ENCODE results near the gene PRKCA.
"Not testable (repeated sequence)": the region's sequence is repeated elsewhere in the genome, so short reads cannot be mapped to it uniquely, and the experiment has no call there.

Gene PRKCA

GRCh38 chr17:66397486-66397885, 95.1 kb downstream of the PRKCA start:
- H3K4me3 ChIP-seq (ENCODE audit: low read length), result no peak overlapping the region
- H3K36me3 ChIP-seq (ENCODE audit: insufficient read depth, low read length), result no peaks in the 10 kb centered on the region
- H2AFZ ChIP-seq (ENCODE audit: low read depth, low read length), result no peak overlapping the region

GRCh38 chr17:66398059-66398458, 95.6 kb downstream of the PRKCA start:
- Histone ChIP-seq H3K36me3 (ENCODE audit: insufficient read depth, low read length) (no peaks in the 10 kb centered on the region), H3K4me3 (ENCODE audit: low read length) (no peak overlapping the region), H3K9me3 (ENCODE audit: low read length) (no peaks in the 10 kb centered on the region), H2AFZ (ENCODE audit: low read depth, low read length) (no peak overlapping the region), H3K4me1 (ENCODE audit: insufficient read depth, low read length) (no peaks in the 10 kb centered on the region), H3K27me3 (ENCODE audit: insufficient read depth, low read length) (no peaks in the 10 kb centered on the region)

More at GRCh38 chr17:66397486-66397885, 95.1 kb downstream of the PRKCA start:
- H3K27me3 ChIP-seq (ENCODE audit: insufficient read depth, low read length), result no peaks in the 10 kb centered on the region
- no peaks in the 10 kb centered on the region for H3K4me1 ChIP-seq (ENCODE audit: insufficient read depth, low read length)
- no peaks in the 10 kb centered on the region for H3K9me3 ChIP-seq (ENCODE audit: low read length)

GRCh38 chr17:66398617-66399016, 96.2 kb downstream of the PRKCA start:
- H2AFZ ChIP-seq (ENCODE audit: low read depth, low read length), result no peak overlapping the region
- no peaks in the 10 kb centered on the region for H3K36me3 ChIP-seq (ENCODE audit: insufficient read depth, low read length)
- no peaks in the 10 kb centered on the region for H3K27me3 ChIP-seq (ENCODE audit: insufficient read depth, low read length)
- no peak overlapping the region for H3K4me3 ChIP-seq (ENCODE audit: low read length)
- H3K4me1 ChIP-seq (ENCODE audit: insufficient read depth, low read length), result no peaks in the 10 kb centered on the region
- no peaks in the 10 kb centered on the region for H3K9me3 ChIP-seq (ENCODE audit: low read length)

GRCh38 chr17:66399441-66399840, 97.0 kb downstream of the PRKCA start:
- Histone ChIP-seq H3K4me1 (ENCODE audit: insufficient read depth, low read length) (peaks cover 8% of the 10 kb centered on the region), H3K9me3 (ENCODE audit: low read length) (no peaks in the 10 kb centered on the region), H2AFZ (ENCODE audit: low read depth, low read length) (no peak overlapping the region)

GRCh38 chr17:66400041-66400688, 97.8 kb downstream of the PRKCA start:
- H3K4me1 ChIP-seq (ENCODE audit: insufficient read depth, low read length); H3K27me3 ChIP-seq (ENCODE audit: insufficient read depth, low read length); H3K36me3 ChIP-seq (ENCODE audit: insufficient read depth, low read length); H3K4me3 ChIP-seq (ENCODE audit: low read length); H3K9me3 ChIP-seq (ENCODE audit: low read length); H2AFZ ChIP-seq (ENCODE audit: low read depth, low read length): not testable (repeated sequence)

More at GRCh38 chr17:66399441-66399840, 97.0 kb downstream of the PRKCA start:
- Histone ChIP-seq H3K4me3 (ENCODE audit: low read length) (no peak overlapping the region), H3K36me3 (ENCODE audit: insufficient read depth, low read length) (no peaks in the 10 kb centered on the region), H3K27me3 (ENCODE audit: insufficient read depth, low read length) (no peaks in the 10 kb centered on the region)

- Histone ChIP-seq H3K27me3 (ENCODE audit: insufficient read depth, low read length) (no peaks in the 10 kb centered on the region), H3K36me3 (ENCODE audit: insufficient read depth, low read length) (no peaks in the 10 kb centered on the region), H3K4me3 (ENCODE audit: low read length) (no peak overlapping the region), H3K4me1 (ENCODE audit: insufficient read depth, low read length) (peaks cover 9% of the 10 kb centered on the region), H3K9me3 (ENCODE audit: low read length) (no peaks in the 10 kb centered on the region), H2AFZ (ENCODE audit: low read depth, low read length) (no peak overlapping the region)
These were observed 98.3 kb downstream of the PRKCA start for GRCh38 chr17:66400698-66401097.

- H2AFZ ChIP-seq (ENCODE audit: low read depth, low read length), result no peak overlapping the region
- no peaks in the 10 kb centered on the region for H3K27me3 ChIP-seq (ENCODE audit: insufficient read depth, low read length)
- no peak overlapping the region for H3K4me3 ChIP-seq (ENCODE audit: low read length)
- peaks cover 9% of the 10 kb centered on the region for H3K4me1 ChIP-seq (ENCODE audit: insufficient read depth, low read length)
- H3K36me3 ChIP-seq (ENCODE audit: insufficient read depth, low read length), result no peaks in the 10 kb centered on the region
- no peaks in the 10 kb centered on the region for H3K9me3 ChIP-seq (ENCODE audit: low read length)
These were observed 99.0 kb downstream of the PRKCA start for GRCh38 chr17:66401364-66401763.

GRCh38 chr17:66403846-66404556, 101.6 kb downstream of the PRKCA start:
- Histone ChIP-seq H3K4me3 (ENCODE audit: low read length) (no peak overlapping the region), H2AFZ (ENCODE audit: low read depth, low read length) (no peak overlapping the region), H3K4me1 (ENCODE audit: insufficient read depth, low read length) (peaks cover 9% of the 10 kb centered on the region), H3K9me3 (ENCODE audit: low read length) (no peaks in the 10 kb centered on the region), H3K36me3 (ENCODE audit: insufficient read depth, low read length) (no peaks in the 10 kb centered on the region), H3K27me3 (ENCODE audit: insufficient read depth, low read length) (no peaks in the 10 kb centered on the region)

GRCh38 chr17:66405836-66406677, 103.6 kb downstream of the PRKCA start:
- Histone ChIP-seq H3K36me3 (ENCODE audit: insufficient read depth, low read length) (no peaks in the 10 kb centered on the region), H3K27me3 (ENCODE audit: insufficient read depth, low read length) (no peaks in the 10 kb centered on the region), H2AFZ (ENCODE audit: low read depth, low read length) (no peak overlapping the region), H3K4me3 (ENCODE audit: low read length) (no peak overlapping the region), H3K4me1 (ENCODE audit: insufficient read depth, low read length) (peaks cover 9% of the 10 kb centered on the region), H3K9me3 (ENCODE audit: low read length) (no peaks in the 10 kb centered on the region)

- Histone ChIP-seq H3K9me3 (ENCODE audit: low read length) (no peaks in the 10 kb centered on the region), H3K36me3 (ENCODE audit: insufficient read depth, low read length) (no peaks in the 10 kb centered on the region), H2AFZ (ENCODE audit: low read depth, low read length) (no peak overlapping the region), H3K27me3 (ENCODE audit: insufficient read depth, low read length) (no peaks in the 10 kb centered on the region), H3K4me1 (ENCODE audit: insufficient read depth, low read length) (peaks cover 9% of the 10 kb centered on the region), H3K4me3 (ENCODE audit: low read length) (no peak overlapping the region)
These were observed 104.6 kb downstream of the PRKCA start for GRCh38 chr17:66406701-66407644.

- Histone ChIP-seq H3K36me3 (ENCODE audit: insufficient read depth, low read length) (no peaks in the 10 kb centered on the region), H3K9me3 (ENCODE audit: low read length) (no peaks in the 10 kb centered on the region), H2AFZ (ENCODE audit: low read depth, low read length) (no peak overlapping the region), H3K4me3 (ENCODE audit: low read length) (no peak overlapping the region), H3K27me3 (ENCODE audit: insufficient read depth, low read length) (no peaks in the 10 kb centered on the region), H3K4me1 (ENCODE audit: insufficient read depth, low read length) (peaks cover 9% of the 10 kb centered on the region)
These were observed 105.5 kb downstream of the PRKCA start for GRCh38 chr17:66407864-66408263.

GRCh38 chr17:66411520-66411919, 109.1 kb downstream of the PRKCA start:
- Histone ChIP-seq H3K4me1 (ENCODE audit: insufficient read depth, low read length) (peaks cover 3% of the 10 kb centered on the region), H3K4me3 (ENCODE audit: low read length) (no peak overlapping the region), H2AFZ (ENCODE audit: low read depth, low read length) (no peak overlapping the region), H3K9me3 (ENCODE audit: low read length) (no peaks in the 10 kb centered on the region), H3K36me3 (ENCODE audit: insufficient read depth, low read length) (no peaks in the 10 kb centered on the region), H3K27me3 (ENCODE audit: insufficient read depth, low read length) (no peaks in the 10 kb centered on the region)

All from neuron (in vitro differentiated cells).